Fibroblast of the aortic adventitia (primary cell): ENCODE results near the gene CCDC102A. TPM values are rescaled to one million over a fixed set of nuclear protein-coding genes. Genes with fewer than 3 reads are reported as not detected.

Source experiments
- DNase-seq: peaks from one replicate; pipeline ENCODE4 v3.0.0-alpha.2; 2010; ENCODE audit warnings: low read depth
- H3K4me3 ChIP-seq: 2 replicates; pipeline ENCODE4 v1.5.1; 2011; ENCODE audit warnings: low read depth, mild to moderate bottlenecking, control low read depth, low read length, moderate library complexity
- CTCF ChIP-seq: IDR thresholded peaks from 2 replicates; pipeline ENCODE4 v1.5.1; 2011; ENCODE audit warnings: mild to moderate bottlenecking, low read length, control low read depth, inconsistent platforms; ENCODE audit not compliant: insufficient read depth
- total RNA-seq: library from RNA; depleted of rRNA; stranded (reverse); fragments of >200 nt; gene quantifications from 2 replicates; pipeline ENCODE4 v1.2.3, GENCODE V29; 2012; ENCODE audit warnings: low replicate concordance

CCDC102A gene
- total RNA-seq, 1 donor: 9.9 TPM

DNA sequence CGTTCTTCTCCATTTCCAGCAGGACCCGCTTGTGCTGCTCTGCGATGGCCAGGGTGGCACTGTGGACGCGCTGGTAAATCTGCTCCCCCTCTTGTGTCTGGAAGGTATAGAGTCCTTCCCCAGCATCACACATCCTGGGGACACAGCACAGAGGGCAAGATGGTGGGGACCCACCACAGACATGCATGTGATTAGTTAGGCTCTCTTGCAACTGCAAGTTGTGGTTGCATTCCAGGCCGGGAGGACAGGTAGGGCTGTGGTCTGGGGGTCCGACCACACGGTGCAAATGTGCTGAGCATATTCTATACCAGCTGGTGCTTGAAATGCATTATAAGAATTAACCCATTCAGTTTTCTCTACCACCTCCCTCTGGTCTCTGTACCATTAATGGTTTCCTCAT lies 62.5 kb downstream of the CCDC102A start:
- no peak for TF ChIP-seq CTCF
- no peak for DNase-seq
- no peak overlapping the region for H3K4me3 ChIP-seq

DNA sequence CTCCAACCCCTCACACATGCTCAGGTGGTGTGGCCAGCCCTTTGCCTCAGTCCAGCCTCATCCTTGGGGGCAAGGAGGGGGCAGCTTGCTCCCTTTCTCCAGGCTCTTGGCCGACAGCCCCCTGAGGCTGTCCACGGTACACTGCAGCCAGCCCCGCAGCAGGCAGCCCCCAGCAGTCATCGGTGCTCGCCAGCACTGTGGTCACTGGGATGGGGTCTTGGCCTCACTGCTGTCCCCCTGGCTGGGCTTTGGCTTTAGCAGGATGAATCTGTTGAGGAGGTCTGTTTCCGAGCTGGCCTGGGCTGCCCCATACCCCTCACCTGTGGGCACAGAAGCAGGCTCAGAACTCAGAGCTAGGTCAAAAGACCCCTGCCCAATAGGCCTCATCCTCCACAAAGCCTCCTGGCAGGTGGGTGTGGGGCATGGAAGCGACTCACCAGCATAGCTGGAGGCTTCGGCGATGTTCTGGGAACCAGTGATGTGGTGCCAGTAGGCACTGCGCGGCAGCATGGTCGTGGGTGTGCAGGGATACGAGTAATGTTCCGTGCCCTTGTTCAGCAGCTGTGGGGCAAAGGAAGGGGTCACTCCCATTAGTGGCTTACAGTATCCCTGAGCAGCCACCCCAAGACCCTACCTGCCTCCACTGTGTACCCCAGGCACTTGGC lies 63.1 kb downstream of the CCDC102A start:
- no peak for TF ChIP-seq CTCF
- no peak overlapping the region for H3K4me3 ChIP-seq
- DNase-seq: no peak

GRCh38 chr16:57472665-57473060 lies 63.7 kb downstream of the CCDC102A start:
- H3K4me3 ChIP-seq: no peak overlapping the region
- TF ChIP-seq CTCF: no peak
- no peak for DNase-seq

- no peak for DNase-seq
- TF ChIP-seq CTCF: no peak
Measured at GRCh38 chr16:57471852-57472664, 64.3 kb downstream of the CCDC102A start.

DNA sequence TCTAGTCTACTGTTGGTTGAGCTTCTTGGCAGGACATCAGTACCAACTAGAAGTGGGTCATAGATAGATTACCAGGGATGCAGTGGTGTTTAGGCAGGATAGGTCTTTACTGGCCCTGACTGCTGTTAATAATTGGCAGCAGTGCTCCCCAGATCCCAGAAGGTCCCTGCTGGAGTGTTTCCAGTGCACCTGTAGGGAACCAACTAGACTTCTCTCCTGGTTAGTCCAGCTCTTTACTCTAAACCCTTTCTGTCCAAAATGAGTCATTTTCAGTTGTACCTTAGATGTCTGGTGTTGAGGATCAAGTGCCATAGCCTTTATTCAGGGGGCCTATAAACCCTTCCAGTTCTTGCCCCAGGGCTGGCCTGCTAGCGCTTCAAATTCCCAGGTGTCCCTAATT lies 65.2 kb downstream of the CCDC102A start:
- no peak for DNase-seq
- no peak for TF ChIP-seq CTCF
- no peak overlapping the region for H3K4me3 ChIP-seq

More at GRCh38 chr16:57471852-57472664, 64.3 kb downstream of the CCDC102A start:
- H3K4me3 ChIP-seq: no peak overlapping the region

DNA sequence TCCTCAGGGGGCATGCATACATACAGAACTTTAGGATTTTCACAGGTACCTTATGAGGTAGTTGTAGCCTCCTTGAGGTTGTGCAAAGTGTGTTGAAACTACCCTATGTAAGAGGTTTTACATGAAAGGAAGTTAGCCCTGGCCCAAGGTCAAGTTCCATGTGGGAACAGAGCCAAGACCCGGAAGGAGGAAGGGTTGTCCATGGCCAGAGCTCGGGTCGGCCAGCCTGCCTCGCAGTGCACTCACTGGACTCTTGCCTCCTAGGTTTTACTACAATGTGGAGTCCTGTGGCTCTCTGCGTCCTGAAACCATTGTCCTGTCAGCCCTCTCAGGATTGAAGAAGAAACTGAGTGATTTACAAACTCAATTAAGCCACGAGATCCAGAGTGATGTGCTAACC lies 65.7 kb downstream of the CCDC102A start:
- DNase-seq: peak; percentile 60
- no peak for TF ChIP-seq CTCF
- H3K4me3 ChIP-seq: no peak overlapping the region
